ENCODE data around the gene A2M.

A2M gene

GRCh38 chr12:9033265-9033887 is 82.3 kb downstream of the A2M start:
- FAIRE-seq: no peak

DNA sequence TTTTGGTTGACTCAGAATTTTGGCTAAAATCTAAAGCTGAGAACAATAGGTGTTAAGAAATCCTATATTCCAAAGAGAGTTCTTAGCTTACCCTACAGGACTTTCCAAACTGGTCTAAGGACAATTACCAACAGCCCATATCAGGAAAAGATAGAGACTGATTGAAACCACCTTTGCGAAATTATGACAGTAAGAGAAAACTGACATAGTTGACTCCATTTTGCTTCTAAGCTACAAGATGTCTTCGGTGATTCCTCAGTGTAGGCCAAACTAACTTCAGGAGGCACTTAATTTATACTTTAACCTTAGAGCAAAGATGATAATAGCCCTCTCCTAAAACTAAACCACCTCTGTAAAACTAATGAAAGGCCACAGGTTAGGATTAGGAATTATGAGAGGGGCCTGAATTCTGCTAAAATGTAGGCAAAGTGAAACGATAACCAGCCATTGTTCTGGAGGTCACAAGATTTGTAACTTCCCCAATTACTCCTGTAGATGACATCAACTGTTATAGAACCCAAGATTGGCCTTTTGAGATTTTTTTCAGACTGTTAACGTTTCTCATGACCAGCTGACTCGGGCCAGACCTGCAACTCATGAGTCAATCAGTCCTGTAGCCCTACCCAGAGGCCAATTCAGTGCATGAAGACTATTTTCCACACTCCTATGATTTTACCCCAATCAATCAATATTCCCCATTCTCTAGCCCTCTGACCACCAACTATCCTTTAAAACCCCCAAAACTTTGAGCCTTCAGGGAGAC is 83.3 kb downstream of the A2M start:
- no peak for FAIRE-seq

GRCh38 chr12:9030776-9031175 is 84.9 kb downstream of the A2M start:
- no peak for FAIRE-seq

- no peak for FAIRE-seq
Observed at GRCh38 chr12:9027161-9028059, 88.3 kb downstream of the A2M start.

DNA sequence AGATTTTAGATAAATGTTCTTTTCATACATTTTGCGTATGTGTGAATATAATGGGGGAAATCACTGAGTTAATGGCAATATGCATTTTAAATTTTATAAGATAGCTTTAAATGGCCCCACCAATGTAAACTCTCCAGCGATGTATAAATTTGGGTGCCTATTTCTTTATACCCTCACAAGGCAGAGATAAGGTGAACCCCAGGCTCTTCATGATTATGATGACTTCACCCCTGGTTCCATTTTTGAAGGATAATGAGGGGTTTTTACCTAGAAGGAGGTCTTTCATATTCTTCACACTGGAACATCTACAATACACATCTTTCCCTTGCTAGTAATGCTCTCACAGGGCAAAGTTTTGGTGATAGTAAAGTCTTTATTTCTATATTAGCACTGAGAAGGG is 91.2 kb downstream of the A2M start:
- FAIRE-seq: no peak

DNA sequence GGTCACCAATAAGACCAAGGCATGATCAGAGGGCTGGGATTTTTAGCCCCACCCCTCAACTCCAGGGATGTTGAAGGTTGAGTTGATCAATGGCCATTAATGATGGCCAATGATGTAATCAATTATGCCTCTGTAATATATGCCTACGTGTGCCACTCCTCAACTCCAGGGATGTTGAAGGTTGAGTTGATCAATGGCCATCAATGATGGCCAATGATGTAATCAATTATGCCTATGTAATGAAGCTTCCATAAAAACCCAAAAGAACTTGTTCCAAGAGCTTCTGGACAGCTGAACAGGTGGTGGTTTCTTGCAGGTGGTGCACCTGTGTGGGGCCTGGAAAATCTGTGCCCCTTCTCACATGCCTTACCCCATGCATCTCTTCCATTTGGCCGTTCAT is 93.1 kb downstream of the A2M start:
- FAIRE-seq: no peak

Data from G401.6 (cell line).